ENCODE measurements around the gene C1RL.

DNA sequence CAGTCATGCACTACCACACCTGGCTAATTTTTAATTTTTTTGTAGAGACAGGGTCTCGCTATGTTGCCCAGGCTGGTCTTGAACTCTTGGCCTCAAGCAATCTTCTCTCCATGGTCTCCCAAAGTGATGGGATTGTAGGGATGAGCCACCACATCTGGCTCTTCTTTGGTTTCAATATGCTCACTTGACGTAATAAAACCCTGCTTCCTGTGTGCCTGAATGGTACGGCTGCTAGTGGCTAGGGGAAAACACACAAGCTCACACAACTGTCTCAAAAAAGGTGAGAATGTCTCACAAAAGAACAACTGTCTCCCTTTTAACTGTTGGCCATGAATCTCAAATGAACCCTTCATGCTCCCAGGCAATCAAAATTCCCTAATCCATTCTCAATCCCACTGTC lies 33.5 kb downstream of the C1RL start:
- TF ChIP-seq CTCF (IDR thresholded peaks at IDR 0.05) (no peak), EZH2 (IDR thresholded peaks at IDR 0.05; ENCODE audit: borderline replicate concordance, insufficient read depth, low read depth, low read length, poor library complexity, severe bottlenecking) (no peak)

Data from B cell (primary cell).